ENCODE results near the gene MIS12.
A peak's percentile ranks its signal among the peaks of the same experiment; 100 is the strongest.

The MIS12 gene, protein sequence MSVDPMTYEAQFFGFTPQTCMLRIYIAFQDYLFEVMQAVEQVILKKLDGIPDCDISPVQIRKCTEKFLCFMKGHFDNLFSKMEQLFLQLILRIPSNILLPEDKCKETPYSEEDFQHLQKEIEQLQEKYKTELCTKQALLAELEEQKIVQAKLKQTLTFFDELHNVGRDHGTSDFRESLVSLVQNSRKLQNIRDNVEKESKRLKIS

DNA sequence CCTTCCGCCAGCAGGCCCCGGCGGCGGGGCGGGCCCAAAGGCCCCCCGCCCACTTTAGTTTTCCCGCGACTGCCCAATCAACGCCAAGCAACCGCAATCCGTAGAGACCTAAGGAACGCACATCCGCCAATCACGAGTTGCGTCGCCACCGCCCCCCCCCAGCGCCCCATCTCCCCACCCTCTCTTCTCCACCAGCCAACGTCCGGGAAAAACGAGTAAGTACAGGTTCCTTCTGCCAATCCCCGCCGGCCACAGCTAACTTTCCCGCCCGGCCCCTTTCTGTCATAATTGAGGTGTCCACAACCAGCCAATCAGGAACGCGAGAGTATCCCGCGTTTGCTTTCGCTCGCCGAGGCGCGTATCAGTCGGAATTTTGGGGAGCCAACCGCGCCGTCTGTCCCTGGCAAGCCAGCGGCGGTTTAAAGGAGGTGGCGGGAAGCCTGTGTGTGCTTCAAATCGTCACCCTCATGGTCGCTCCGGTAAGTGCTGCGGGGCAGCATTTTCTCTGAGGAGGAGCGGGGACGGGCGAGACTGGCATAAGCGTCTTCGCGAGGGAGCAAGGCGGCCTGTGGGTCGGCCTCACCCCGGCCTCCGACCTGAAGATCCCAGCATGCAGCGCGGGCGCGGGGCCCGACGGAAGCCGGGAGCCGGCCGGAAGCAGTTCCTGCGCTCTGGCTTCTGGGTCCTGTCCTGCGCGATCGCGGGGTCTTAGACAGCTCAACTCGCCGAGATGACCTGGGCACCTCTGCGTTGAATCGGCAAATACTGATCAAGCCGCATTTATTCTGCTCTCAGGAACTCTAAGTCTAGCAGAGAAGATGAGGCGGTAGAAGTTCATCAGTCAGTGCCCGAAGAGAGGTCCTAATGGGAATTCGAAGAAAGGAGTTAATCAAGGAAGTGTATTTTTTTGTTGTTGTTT lies at the start of gene MIS12:
Gene MIS12, plus strand, starts transcription at position 361 of the 919 bp plus-strand sequence. CDS start 2,297 bp downstream, outside the sequence.
- DNase-seq (ENCODE audit: low read depth): peak; percentile 99

DNA sequence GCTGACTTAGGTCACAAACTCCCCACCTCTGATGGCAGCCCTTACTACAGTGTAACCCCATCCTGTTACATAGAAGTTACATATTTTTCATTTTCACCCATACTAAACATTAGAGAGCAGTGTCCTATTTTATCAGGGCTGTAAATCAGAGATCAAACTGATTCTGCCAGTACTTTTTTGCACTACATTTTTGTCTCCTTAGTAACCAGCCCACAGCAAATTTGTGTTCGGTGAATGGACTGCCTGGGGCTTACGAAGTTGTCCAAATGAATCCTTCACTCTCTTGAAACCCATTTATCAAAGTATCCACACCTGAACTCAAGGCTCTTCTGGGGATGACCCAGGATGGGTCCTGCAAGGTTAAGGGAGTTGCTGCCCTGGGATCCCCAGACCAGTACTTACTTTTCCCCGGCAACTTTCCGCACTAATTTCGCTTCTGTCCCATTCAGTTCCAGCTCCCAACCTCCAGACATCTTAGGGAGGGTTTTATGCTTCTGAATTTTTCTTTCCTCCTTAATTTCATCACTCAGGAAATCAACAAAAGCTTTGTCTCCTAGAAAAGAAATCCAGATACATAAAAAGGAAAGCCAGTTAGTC lies 48.5 kb upstream of the MIS12 start:
- DNase-seq (ENCODE audit: low read depth): peak; percentile 60

DNA sequence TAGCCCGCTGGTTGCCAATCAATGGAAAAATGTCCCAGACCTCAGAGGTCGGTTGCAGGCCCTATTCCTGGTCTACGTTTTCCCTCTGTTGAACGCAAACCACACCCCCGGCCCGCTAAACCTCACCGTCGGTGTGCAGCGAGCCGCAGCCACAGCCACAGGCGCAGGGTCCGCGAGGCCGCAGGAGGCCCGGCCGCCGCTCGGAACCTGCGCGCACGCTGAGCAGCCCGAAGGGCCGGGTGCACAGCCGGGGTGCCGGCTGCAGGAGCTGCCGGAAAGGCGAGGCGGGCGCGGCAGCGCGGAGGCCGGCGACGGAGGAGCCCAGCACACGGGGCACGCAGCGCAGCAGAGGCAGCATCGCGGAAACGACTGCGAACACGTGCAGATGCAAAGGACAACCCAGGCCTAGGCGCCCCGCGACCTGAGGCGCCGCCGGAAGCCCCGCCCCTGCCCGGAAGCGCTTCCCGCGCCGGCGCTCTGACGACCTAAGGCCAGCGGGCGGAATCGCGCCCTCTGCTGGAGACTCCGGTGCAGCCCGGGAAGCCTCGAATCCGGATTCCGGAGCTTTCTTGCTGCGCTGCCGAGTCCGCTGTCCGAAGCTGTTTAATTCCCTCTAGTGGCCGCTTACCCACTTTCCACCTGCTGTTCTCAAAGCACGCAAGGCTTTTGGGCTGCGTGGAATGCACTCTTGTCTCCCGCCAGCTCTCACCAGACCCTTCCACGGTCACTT lies 47.5 kb upstream of the MIS12 start, which contains the start of gene C1QBP:
Gene C1QBP, minus strand, starts transcription at position 440 of the 730 bp plus-strand sequence. Its CDS starts 82 bp downstream, at position 358.
- peak; percentile 85 for DNase-seq (ENCODE audit: low read depth)

DNA sequence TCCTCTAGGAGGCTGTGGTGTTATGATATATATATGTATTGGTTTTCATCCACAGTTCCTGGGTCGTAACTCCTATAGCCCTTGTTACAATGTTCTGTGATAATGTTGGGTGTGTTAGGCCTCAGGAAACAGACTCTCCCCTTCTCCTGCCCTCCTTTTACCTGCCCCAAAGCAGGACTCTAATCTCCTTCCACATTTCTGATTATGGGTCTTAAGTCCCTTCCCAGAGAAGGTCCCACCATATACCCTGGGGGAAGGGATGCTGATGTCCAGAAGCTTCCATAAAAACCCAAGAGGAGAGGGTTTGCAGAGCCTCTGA lies 47.0 kb upstream of the MIS12 start:
- DNase-seq (ENCODE audit: low read depth): no peak

DNA sequence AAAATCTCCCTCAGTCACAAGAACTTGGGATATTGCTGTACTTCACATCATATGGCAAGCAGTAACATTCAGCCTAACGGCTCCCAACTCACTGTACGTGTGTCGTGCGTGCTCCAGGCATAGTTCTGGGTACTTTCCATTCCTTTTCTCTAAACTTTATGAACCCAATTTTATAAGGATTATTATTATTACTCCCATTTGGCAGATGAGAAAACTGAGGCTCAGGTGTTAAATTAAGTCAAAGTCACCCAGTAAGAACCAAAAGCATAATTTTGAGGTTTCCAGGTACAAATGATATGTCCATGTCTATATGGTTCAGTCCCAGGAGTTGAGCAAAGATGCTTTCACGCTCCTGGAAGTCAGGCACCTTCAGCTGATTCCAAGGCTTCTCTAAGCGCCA lies 42.6 kb upstream of the MIS12 start:
- no peak for DNase-seq (ENCODE audit: low read depth)

DNA sequence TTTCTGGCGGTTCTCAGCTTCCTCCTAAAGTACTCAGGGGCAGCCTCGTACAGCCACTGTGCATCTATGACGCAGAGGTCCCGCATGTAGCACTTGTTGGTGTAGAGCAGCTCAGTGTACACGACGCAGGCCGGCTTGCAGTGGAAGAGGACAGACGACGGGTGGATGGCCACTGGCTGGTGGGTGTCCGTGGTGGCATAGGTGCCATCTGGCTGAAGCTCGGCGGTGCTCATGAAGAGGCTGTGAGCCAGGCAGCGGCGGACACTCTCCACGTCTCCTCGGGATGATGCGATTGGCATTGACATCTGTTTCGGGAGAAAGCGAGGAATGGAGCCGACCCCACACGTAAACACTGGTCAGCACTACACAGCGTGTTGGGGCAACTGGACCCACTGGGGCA lies 42.2 kb upstream of the MIS12 start:
- no peak for DNase-seq (ENCODE audit: low read depth)

DNA sequence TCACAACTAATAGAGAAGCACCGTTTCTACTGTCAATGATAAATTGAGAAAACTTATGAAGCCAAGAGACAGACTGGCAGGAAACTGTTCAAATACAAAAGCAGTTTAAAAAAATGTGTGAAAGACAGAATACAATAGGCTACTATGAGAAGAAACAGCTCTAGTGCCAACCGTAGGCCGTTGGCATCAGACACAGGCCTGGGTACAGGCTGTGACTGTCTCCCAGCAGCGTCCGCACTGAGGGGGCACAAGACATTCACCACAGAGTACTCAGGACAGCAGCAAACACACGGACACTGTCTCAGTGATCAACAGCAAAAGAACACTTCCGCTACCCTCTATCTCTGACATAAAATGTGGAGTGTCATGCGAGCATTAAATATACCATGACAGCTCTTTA lies 39.6 kb upstream of the MIS12 start:
- no peak for DNase-seq (ENCODE audit: low read depth)

DNA sequence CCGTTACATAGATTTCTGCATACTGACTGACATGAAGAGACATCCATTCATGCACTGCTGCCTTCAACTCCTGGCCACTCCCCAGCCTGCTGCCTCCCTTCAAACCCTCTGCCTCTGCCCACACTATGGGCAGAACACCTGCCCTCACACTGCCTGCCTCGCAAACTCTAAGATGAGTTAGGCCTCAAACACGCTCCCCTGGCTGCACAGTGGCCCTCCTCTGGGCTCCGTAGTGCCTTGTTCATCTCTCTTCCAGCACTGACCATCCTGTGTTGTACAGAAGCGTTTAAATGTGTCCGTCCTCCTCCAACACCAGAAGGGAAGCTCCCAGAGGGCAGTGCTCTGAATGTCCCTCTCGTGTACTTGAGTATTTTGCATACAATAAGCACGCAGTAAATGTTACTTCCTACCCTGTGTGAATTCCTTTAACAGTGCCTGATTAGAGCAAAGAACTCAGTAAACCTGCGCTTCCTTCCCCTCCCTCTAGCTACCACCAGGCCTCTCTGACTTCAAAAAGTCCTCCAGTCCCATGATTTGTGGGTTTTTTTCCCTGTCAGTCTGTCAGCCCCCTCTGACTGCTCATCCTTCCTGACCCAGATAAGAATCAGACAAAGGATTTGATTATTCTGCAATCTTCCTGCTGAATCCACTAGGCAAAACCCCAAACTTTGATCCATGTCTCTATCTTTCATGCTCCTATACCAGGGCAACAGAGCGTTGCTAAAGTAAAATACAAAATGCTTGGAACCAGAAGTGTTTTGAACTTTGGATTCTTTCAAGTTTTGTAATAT lies 21.5 kb upstream of the MIS12 start:
- DNase-seq (ENCODE audit: low read depth): no peak

DNA sequence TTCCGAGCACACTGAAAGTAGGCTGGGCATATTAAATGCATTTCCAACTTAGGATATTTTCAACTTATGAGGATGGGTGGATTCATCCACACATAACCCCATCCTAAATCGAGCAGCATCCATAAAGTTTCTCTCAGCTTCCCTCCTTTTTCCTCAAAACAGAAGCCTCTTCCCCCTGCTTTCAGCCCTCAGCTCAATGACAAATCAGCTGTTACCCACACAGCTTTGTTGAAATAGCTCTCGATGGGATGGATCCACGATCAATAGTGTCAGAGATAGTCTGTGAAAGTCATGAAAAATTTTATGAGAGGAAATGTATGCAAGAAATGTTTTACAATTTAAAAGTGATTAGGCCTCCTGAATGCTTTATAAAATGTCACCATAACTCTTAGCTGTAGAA lies 20.1 kb upstream of the MIS12 start:
- DNase-seq (ENCODE audit: low read depth): no peak

DNA sequence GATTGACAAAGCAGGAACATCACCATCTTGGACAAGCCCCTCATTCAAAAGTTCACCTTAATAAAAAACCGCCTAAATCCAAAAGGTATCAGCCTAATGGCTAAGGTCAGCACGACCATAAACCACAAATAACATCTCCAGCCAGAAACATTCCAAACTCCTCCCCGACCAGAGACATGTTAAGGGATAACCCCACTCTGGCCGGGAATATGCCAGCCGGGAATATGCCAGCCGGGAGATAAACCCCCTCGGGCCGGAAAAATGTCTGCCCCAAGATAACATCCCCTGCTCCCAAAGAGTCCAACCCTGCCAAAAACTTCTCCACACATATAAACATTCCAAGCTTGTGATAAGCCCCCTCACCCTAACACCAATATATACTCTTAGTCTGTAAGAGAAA lies 18.9 kb upstream of the MIS12 start:
- DNase-seq (ENCODE audit: low read depth): no peak

DNA sequence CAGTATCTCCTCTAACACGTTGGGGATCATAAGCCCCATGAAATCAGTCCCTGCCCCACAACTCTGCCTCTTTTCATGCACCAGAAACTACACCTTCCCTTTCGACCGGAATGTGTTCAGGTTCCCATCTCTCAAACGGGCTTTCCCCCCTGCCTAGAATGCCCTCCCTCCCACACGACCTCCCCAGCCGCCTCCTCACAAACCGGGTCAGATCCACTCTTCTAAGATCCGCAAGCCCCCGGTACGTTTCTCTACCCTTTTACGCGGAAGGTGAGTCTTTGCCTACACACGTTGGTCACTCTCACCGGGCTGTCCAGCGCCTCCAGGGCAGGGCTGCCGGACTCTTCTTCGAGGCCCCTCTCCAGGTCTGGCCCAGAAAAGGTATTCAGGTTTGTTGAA lies 18.3 kb upstream of the MIS12 start:
- DNase-seq (ENCODE audit: low read depth): no peak

DNA sequence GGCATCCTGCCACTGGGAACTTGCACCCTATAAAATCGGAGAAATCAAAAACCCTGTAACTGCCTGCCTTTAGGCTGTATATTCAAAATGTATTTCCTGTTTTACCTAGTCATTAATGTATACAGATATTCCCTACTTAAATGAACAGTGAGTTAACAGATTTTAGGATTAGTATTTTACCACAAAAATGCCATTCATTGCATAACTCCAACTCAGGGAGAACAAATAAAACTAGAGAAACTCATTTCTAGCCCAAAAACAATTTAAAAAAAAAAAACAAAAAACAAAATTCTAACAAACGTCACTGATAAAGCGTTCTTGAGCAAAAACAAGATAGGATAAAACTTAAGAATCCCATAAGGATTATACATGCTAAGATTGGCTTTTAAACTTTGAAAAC lies 13.9 kb upstream of the MIS12 start:
- DNase-seq (ENCODE audit: low read depth): peak; percentile 61

DNA sequence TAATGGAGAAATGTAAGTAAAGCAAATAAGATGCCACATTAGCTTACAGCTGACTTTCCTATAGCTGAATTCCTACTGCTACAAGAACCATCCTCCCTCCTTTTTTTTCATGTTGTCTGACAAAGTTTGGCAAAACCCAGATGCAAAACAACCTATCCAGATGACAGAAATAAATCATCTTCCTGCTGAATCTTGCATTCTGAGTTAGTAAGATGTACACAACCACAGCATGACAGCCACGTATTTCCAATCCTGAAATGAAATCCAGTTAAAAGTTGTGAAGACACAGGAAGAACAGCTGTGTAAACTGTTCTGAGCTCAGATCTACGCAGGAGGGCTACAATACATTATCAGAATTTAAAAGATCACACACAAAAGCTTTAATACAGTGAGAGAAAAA lies 12.5 kb upstream of the MIS12 start:
- peak; percentile 70 for DNase-seq (ENCODE audit: low read depth)

DNA sequence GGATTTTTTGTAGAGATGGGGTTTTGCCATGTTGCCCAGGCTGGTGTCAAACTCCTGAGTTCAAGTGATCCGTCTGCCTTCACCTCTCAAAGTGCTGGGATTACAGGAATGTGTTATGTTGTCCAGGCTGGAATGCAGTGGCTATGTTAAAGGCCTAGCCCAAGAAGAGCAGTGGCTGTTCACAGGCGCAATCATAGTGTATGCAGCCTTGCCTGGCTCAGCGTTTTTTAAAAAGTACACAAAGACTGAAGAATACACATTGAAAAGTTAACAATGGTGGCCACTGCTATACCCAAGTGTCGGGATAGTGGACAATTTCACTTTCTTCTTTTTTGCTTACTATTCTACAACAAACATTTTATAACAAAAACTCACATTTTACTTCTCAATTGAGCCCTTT lies 7.4 kb upstream of the MIS12 start:
- DNase-seq (ENCODE audit: low read depth): no peak

DNA sequence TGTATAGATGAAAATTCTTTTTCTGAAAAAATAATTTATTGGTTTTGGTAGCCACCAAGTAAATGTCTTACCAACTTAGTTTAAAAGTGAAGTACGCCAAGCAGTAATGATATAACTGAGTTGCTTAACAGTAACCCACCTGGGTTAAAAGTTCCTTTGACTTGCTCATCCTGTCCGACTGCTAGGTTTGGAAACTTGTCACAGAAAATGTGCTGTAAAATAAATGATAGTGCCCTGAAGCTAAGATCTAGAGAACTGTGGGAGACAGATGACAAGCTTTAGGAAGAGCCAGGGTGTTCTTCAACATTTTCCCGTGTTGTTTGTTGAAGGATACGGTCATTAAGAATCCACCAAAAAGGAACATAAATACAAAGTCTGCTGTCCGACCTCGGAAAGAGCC lies 5.4 kb upstream of the MIS12 start:
- no peak for DNase-seq (ENCODE audit: low read depth)

DNA sequence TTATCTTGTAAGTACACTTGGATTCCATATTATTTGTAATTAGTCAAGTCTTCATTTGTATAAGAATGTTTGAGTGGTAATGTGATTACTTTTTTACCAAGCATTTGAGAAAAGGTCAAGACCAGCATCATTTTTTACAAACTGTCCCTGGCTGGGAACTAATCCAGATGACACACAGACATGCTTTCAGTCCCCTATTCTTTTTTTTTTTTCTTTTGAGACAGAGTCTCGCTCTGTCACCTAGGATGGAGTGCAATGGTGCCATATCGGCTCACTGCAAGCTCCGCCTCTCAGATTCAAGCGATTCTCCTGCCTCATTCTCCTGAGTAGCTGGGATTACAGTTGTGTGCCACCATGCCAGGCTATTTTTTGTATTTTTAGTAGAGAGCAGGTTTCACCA lies 4.9 kb upstream of the MIS12 start:
- no peak for DNase-seq (ENCODE audit: low read depth)

DNA sequence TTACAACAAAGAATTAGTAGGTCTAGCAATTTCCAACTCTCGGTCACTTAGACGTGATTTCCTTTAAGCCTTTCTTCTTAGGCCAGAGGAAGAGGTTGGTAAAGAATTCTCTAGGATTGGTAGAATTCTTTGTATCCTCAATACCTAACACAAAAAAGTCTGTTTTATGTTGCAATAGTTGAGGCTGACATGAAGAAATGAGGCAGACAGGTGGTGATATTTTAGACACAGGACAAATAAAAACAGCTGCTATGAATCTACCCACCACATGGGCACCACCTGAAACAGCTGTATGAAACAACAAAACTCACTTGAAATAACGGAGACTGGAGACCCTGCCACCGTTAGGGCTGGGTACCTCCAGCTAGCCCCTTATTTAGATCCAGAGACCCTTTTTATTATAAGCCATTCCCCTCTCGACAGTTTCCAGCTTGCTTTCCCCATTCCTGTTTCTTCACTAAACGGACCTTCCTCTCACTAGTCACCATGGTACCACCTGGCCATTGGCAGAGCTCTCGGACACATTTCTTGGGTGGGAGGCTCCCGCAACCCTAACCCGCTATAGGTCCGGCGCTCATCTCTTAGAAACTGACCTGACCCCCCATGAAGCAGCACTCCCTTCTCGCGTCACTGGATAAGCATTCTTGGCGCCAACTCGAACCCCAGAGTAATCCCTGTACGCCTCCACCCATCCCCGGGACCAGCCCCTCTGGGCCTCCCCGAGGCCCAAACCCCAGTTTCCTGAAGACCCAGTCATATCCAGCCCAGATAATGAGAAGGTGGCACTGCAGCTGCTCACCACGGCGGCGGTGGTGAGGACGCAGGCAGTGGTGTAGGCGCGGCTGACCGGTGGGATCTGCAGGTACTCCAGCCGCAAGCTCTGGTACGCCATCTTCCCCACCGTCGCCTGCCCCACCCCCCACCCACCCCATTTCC lies 828 bp upstream of the MIS12 start, which contains the start of gene DERL2:
Gene DERL2, minus strand, starts transcription at position 909 of the 936 bp plus-strand sequence. Its CDS starts 17 bp downstream, at position 892.
- DNase-seq (ENCODE audit: low read depth): peak; percentile 51

DNA sequence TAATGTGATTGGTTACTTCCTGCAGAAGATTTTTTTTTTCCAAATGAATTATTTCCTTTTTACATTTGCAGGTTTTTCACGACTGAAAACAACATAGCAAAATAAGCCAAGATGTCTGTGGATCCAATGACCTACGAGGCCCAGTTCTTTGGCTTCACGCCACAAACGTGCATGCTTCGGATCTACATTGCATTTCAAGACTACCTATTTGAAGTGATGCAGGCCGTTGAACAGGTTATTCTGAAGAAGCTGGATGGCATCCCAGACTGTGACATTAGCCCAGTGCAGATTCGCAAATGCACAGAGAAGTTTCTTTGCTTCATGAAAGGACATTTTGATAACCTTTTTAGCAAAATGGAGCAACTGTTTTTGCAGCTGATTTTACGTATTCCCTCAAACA lies 2.4 kb downstream of the MIS12 start:
- DNase-seq (ENCODE audit: low read depth): no peak

DNA sequence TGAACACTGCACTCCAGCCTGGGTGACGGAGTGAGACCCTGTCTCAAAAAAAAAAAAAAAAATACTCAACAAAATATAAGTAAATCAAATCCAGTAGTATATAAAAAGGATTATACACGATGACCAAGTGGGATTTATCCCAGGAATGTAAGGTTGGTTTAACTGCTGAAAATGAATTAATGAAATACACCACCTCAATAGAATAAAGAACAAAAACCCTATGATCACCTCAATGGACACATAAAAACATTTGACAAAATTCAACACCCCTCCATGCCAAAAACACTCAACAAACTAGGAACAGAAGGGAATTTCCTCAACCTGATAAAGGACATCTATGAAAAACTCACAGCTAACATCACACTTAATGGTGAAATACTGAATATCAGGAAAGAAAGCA lies 6.6 kb downstream of the MIS12 start:
- no peak for DNase-seq (ENCODE audit: low read depth)

DNA sequence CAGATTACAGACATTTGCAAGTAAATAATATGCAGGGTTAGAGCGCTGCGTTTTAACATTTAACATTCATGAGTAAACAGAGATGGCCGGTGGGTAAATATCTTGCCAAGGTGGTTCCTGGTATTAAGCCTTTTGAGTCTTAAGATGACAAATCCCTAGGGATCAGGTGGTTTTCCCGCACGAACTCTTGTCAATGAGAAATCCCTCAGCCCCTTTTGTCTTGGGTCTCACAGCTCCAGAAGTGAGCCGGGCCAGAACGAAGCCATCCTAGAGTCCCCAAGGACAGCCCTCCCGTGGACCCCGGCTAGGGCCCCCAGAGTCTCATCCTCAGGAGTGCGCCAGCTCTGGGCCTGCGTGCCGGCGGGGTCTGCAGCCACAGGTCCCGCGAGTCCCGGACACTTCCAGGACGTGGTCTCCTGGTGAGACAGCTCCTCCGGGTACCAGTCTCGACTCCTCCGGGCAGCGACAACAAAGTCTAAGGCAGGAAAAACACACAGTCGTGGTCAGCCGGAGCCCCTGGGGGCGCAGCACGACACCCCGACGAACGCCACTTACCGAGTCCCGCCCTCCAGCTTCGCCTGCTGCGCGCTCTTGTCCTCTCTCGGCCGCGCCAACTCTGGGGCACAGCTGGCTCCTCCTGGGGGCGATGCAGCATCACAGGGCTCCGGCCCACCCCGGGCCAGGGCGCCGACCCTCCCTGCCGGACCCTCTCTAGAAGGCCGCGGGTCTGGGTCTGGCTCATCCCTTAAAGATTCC lies 13.3 kb downstream of the MIS12 start:
- no peak for DNase-seq (ENCODE audit: low read depth)

All from amniotic epithelial cell (primary cell).